T-helper 1 cell treated with Interleukin-12 subunit alpha and Interleukin-12 subunit beta and Interleukin-4 antibody, amounts not matched to agents 30 μg/mL and 1 μg/mL, for 36 hours (primary cell): ENCODE measurements around the gene HS6ST2.

Experiments used
- H3K27ac Mint-ChIP-seq: one replicate; pipeline ENCODE4 v1.8.0; 2021; ENCODE audit warnings: mild to moderate bottlenecking, mixed read lengths
- H3K27me3 Mint-ChIP-seq: one replicate; pipeline ENCODE4 v1.8.0; 2021; ENCODE audit warnings: low read depth, mixed read lengths
- H3K36me3 Mint-ChIP-seq: one replicate; pipeline ENCODE4 v1.8.0; 2021; ENCODE audit warnings: low read depth, mixed read lengths
- H3K4me1 Mint-ChIP-seq: one replicate; pipeline ENCODE4 v1.8.0; 2021; ENCODE audit warnings: low read depth, mixed read lengths
- H3K4me3 Mint-ChIP-seq: one replicate; pipeline ENCODE4 v1.8.0; 2021; ENCODE audit warnings: mild to moderate bottlenecking, moderate library complexity, mixed read lengths
- H3K9me3 Mint-ChIP-seq: one replicate; pipeline ENCODE4 v1.8.0; 2021; ENCODE audit warnings: mixed read lengths

HS6ST2 gene

DNA sequence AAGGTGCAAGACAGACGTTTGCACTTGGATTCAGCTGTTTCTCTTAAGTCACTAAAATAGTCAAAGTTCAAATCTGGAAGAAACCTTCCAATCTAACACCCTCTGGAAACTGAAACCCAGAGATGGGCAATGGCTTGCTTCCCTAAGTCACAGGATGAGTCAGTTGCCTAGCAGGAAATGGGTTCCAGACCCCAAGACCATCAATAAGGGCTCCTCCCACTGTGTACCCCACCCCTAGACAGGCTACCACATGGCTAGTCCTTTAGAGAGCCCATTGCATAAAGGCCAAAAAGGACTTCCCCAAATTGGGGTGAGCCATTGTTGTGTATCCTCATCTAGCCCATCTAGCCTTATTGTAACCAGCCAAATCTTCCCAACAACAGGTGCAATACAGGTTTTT, 216.2 kb downstream of the HS6ST2 start:
- Mint-ChIP-seq H3K36me3 (no peaks in the 10 kb centered on the region), H3K27ac (no peak overlapping the region), H3K27me3 (no peaks in the 10 kb centered on the region), H3K4me3 (no peak overlapping the region), H3K9me3 (no peaks in the 10 kb centered on the region), H3K4me1 (peaks cover 23% of the 10 kb centered on the region)

DNA sequence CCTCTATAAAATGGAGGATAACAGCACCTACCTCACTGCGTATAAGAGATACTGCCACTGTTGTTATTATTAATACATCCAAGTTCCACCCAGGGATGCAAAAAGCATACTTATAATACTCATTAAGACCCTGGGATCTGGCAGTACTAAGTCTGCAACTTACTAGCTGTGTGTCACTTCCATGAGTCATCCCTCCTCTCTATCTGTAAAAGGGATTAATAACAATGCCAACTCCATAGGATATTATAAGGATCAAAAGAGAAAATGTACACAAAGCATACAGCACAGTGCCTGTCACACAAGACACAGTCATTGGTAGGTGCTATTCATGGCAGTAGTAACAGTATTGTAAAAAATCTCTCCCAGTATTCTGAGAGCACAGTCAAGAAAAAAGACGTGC, 216.7 kb downstream of the HS6ST2 start:
- Mint-ChIP-seq H3K36me3 (no peaks in the 10 kb centered on the region), H3K27ac (no peak overlapping the region), H3K4me1 (peaks cover 26% of the 10 kb centered on the region), H3K4me3 (no peak overlapping the region), H3K9me3 (no peaks in the 10 kb centered on the region), H3K27me3 (no peaks in the 10 kb centered on the region)

DNA sequence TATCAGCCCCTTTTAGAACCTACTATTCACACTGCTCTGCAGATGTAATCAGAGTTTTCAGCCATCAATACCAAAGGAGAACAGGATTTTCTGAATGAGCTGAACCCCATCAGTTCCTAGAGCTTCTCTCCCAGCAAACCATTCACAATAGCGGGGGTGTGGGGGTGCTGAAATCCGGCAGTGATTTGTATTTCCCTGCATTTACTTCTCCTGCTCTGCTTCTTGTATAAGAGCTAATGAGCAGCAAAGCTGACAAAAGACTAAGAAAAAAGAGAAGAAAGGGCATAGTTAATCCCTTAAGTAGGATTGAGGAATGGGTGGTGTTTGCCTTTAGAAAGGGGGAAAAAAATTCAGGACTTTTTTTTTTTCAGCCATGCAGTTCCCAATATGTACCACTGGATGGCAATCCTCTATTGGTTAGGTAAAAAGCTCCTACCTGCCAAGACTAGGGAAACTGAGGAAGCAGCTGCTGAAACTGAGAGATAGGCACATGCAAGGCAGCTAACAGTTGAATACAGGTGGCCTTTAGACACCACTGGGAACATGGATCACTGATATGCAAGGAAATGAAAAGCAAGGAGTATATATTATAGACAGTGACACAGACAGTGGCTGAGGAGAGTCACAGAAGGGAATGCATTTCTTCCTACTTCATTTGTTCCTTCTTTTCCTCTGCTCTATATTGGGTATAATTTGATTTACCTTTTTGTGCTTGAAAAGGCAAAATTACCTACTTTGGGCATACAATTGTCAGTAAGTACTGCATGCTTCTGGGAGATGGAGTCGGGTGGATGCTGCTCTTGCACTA, 217.9 kb downstream of the HS6ST2 start:
- H3K9me3 Mint-ChIP-seq: no peaks in the 10 kb centered on the region
- peaks cover 26% of the 10 kb centered on the region for H3K4me1 Mint-ChIP-seq
- H3K4me3 Mint-ChIP-seq: no peak overlapping the region
- H3K27me3 Mint-ChIP-seq: no peaks in the 10 kb centered on the region
- H3K36me3 Mint-ChIP-seq: no peaks in the 10 kb centered on the region
- no peak overlapping the region for H3K27ac Mint-ChIP-seq

- Mint-ChIP-seq H3K36me3 (no peaks in the 10 kb centered on the region), H3K27ac (no peak overlapping the region), H3K4me1 (peaks cover 26% of the 10 kb centered on the region), H3K9me3 (no peaks in the 10 kb centered on the region), H3K4me3 (no peak overlapping the region), H3K27me3 (no peaks in the 10 kb centered on the region)
Observed at GRCh38 chrX:132738951-132739350, 219.5 kb downstream of the HS6ST2 start.

DNA sequence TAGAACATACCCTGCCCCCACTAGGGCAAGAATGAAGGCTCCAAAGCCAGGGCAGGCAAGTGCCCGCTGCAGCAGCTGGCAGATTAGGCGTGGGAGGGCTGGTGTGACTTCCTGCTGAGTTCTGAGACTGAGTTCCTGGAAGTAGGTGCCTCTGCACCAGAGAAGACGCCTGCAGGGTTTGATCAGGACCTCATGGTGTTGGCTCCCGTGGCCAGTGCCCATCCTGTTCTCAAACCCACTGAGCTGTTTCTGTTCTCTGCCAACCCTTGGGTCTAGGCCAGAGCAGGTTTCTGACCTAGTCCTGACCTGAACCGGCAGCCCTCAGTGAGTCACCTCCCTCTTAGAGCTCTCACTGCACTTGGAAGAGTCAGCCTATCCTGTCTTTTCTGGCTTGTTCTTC, 220.7 kb downstream of the HS6ST2 start:
- Mint-ChIP-seq H3K4me3 (no peak overlapping the region), H3K4me1 (peaks cover 25% of the 10 kb centered on the region), H3K36me3 (no peaks in the 10 kb centered on the region), H3K27ac (no peak overlapping the region), H3K27me3 (no peaks in the 10 kb centered on the region), H3K9me3 (no peaks in the 10 kb centered on the region)

DNA sequence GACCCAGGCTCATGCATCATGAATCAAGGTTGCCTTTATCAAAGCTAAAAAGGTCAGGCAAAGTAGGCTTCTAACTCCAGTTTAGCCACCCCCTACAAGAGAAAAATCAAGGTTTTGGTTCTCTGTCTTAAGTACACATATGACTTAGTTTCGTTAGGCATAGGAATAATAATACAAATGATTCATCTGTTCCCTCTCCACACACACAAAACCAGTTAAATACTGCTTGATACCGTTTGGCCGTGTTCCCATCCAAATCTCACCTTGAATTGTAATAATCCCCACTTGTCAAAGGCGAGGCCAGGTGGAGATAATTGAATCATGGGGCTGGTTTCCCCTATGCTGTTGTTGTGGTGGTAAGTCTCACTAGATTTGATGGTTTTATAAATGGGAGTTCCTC, 226.2 kb downstream of the HS6ST2 start:
- Mint-ChIP-seq H3K4me3 (no peak overlapping the region), H3K4me1 (peaks cover 3% of the 10 kb centered on the region), H3K36me3 (no peaks in the 10 kb centered on the region), H3K9me3 (no peaks in the 10 kb centered on the region), H3K27me3 (no peaks in the 10 kb centered on the region), H3K27ac (no peak overlapping the region)

DNA sequence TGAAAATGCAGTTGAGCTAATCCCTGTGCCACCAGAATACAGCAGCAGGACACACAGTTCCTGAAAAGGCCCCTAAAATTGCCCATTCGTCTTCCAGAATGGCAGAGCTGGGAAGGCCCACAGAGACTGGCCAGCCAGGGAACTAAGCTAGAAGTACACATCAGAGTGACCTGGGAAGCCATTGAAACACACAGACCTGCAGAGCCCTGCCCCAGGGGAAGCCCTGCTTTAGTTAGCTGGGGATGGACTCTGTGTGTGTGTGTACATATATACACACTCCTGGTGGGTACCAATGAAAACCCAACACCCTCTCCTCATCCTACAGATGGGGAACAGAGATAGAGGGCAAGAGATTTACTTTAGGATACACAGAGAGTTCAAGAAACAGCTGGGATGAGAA, 227.7 kb downstream of the HS6ST2 start:
- Mint-ChIP-seq H3K27ac (no peak overlapping the region), H3K4me3 (no peak overlapping the region), H3K4me1 (no peaks in the 10 kb centered on the region), H3K27me3 (no peaks in the 10 kb centered on the region), H3K9me3 (no peaks in the 10 kb centered on the region), H3K36me3 (no peaks in the 10 kb centered on the region)

GRCh38 chrX:132730266-132730665, 228.2 kb downstream of the HS6ST2 start:
- H3K27me3 Mint-ChIP-seq: no peaks in the 10 kb centered on the region
- no peak overlapping the region for H3K4me3 Mint-ChIP-seq
- no peaks in the 10 kb centered on the region for H3K4me1 Mint-ChIP-seq
- no peaks in the 10 kb centered on the region for H3K9me3 Mint-ChIP-seq
- no peaks in the 10 kb centered on the region for H3K36me3 Mint-ChIP-seq
- no peak overlapping the region for H3K27ac Mint-ChIP-seq

DNA sequence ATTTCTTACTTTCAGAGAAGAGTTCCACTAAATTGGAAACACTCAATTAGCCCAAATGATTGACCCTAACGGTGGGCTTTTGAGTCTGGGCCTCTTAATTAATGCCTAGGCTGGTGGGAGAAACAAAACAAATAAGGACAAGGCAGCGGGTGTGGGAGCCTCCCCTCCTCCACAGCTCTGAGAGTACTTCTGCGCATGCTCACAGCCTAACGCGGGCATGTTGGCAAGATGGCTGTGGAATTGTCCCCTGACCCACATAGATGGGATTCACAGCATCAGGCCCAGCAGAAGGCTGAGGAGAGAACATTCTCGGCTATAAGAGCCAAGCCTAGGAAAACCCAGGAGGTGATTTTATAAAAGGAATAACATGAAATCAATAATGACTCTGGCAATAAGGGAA, 230.1 kb downstream of the HS6ST2 start:
- Mint-ChIP-seq H3K4me1 (no peaks in the 10 kb centered on the region), H3K9me3 (no peaks in the 10 kb centered on the region), H3K27me3 (no peaks in the 10 kb centered on the region), H3K27ac (no peak overlapping the region), H3K36me3 (no peaks in the 10 kb centered on the region), H3K4me3 (no peak overlapping the region)

DNA sequence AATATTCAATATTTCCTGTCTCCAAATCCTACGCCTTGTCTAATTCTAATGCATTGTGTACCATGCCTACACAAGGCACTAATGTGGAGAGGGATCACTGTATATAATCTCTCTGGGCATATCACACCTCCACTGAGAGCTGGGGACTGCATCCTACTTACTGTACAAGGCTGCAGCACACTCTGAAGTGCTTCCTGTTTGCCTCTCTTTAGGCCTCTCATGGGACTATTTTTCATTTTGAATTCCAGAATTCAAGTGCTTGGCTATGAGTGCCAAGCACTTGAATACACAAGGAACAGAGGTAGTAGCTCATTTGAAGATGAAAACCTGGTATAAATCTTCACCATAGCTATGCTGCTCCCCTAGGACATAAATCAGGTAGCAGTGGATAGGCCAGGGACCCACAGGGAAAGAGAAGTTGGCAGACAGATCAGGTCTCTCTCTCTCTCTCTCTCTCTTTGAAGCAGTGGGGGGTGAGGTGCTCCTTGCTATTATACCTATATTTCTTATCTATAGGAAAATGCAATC, 239.9 kb downstream of the HS6ST2 start:
- no peaks in the 10 kb centered on the region for H3K4me1 Mint-ChIP-seq
- H3K36me3 Mint-ChIP-seq: no peaks in the 10 kb centered on the region
- H3K4me3 Mint-ChIP-seq: no peak overlapping the region
- H3K27ac Mint-ChIP-seq: no peak overlapping the region
- H3K9me3 Mint-ChIP-seq: peaks cover 3% of the 10 kb centered on the region
- no peaks in the 10 kb centered on the region for H3K27me3 Mint-ChIP-seq

DNA sequence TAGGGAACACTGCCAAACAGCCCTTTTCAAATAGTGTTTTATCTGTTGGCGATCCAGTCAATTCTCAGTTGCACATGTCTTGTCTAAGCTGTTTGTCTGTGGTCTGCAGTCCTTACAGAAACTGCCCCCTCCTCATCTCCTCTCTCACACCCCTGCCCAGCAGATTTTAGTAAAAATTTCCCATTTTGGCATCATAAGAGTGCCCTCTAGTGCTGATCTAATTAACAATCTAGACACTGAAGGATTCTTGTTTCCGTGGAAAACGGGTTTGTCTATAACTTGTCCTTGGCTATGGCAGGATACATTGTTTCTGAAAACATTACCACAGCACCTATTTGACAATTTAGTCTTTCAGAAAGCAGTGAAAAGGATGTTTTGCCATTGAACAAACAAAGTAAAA, 242.4 kb downstream of the HS6ST2 start:
- H3K4me1 Mint-ChIP-seq: no peaks in the 10 kb centered on the region
- H3K4me3 Mint-ChIP-seq: no peak overlapping the region
- H3K27me3 Mint-ChIP-seq: no peaks in the 10 kb centered on the region
- H3K36me3 Mint-ChIP-seq: no peaks in the 10 kb centered on the region
- H3K9me3 Mint-ChIP-seq: peaks cover 3% of the 10 kb centered on the region
- no peak overlapping the region for H3K27ac Mint-ChIP-seq

- no peaks in the 10 kb centered on the region for H3K27me3 Mint-ChIP-seq
- H3K4me3 Mint-ChIP-seq: no peak overlapping the region
- H3K4me1 Mint-ChIP-seq: no peaks in the 10 kb centered on the region
- H3K9me3 Mint-ChIP-seq: no peaks in the 10 kb centered on the region
- no peak overlapping the region for H3K27ac Mint-ChIP-seq
- no peaks in the 10 kb centered on the region for H3K36me3 Mint-ChIP-seq
Observed at GRCh38 chrX:132714913-132715312, 243.5 kb downstream of the HS6ST2 start.

DNA sequence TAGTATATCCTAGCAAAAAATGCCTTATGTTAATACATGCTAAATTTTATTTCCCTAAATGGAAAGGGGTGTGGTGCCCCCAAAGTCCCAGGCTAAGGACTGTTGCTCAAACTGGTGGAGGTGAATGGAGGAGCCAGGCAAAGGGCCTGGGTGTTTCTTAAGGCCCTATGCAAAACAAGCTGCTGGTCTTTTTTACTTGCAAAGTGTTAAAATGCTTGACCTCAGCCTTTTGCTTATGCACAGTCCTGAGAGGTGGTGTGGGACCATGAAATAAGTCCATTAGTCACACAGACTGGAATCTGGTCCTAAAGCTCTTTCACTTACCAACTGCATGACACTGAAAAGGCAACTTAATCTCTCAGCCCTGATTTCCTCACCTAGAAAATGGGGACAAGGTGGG, 246.1 kb downstream of the HS6ST2 start:
- no peak overlapping the region for H3K27ac Mint-ChIP-seq
- no peaks in the 10 kb centered on the region for H3K9me3 Mint-ChIP-seq
- no peaks in the 10 kb centered on the region for H3K4me1 Mint-ChIP-seq
- no peaks in the 10 kb centered on the region for H3K36me3 Mint-ChIP-seq
- no peaks in the 10 kb centered on the region for H3K27me3 Mint-ChIP-seq
- H3K4me3 Mint-ChIP-seq: no peak overlapping the region

- no peaks in the 10 kb centered on the region for H3K36me3 Mint-ChIP-seq
- H3K27me3 Mint-ChIP-seq: no peaks in the 10 kb centered on the region
- no peaks in the 10 kb centered on the region for H3K4me1 Mint-ChIP-seq
- H3K9me3 Mint-ChIP-seq: no peaks in the 10 kb centered on the region
- no peak overlapping the region for H3K27ac Mint-ChIP-seq
- H3K4me3 Mint-ChIP-seq: no peak overlapping the region
Observed at GRCh38 chrX:132710656-132711155, 247.7 kb downstream of the HS6ST2 start.

DNA sequence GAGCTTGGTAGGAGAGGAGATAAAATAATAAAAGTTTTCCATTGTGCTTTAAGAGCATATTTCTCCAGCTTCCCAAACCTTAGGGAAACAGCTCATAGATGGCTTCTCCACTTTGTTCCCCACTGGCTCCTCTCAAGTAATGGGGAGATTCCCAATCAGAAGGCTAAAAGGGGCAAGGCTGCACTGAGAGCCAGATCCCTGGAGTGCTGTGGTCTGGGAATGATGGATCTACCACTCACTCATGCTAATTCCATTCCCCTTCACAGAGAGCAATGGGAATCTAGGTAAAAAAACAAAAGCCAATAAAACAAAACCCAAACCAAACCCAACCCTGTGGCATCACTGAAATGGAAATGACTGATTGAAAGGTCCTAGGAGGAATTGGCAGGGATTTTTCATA, 249.9 kb downstream of the HS6ST2 start:
- Mint-ChIP-seq H3K27ac (no peak overlapping the region), H3K4me1 (no peaks in the 10 kb centered on the region), H3K27me3 (no peaks in the 10 kb centered on the region), H3K9me3 (no peaks in the 10 kb centered on the region), H3K4me3 (no peak overlapping the region), H3K36me3 (no peaks in the 10 kb centered on the region)
